Fibroblast of lung (primary cell): ENCODE data around the gene EXOC6B.

Experiments used
- CTCF ChIP-seq, 2 donors: IDR thresholded peaks in 1 of 2; conservative IDR thresholded peaks in 1 of 2; 1 replicate in 1 of 2; 2 replicates in 1 of 2; pipeline ENCODE4 v1.5.1; 2011 to 2012; ENCODE audit warnings: low read length in 2 of 2, control low read depth in 1 of 2, inconsistent platforms in 1 of 2, low read depth in 1 of 2, mild to moderate bottlenecking in 1 of 2
- EZH2 ChIP-seq: IDR thresholded peaks from 2 replicates; pipeline ENCODE4 v1.5.1; 2012; ENCODE audit warnings: low read length, control low read depth, mild to moderate bottlenecking; ENCODE audit errors: missing control alignments

GRCh38 chr2:72414137-72414760, 411.6 kb downstream of the EXOC6B start:
- TF ChIP-seq CTCF (conservative IDR thresholded peaks at IDR 0.05 in 1 of 2, IDR thresholded peaks at IDR 0.05 in 1 of 2; ENCODE audit: low read depth in 1 of 2, low read length in 2 of 2) = no peak
- TF ChIP-seq EZH2 = no peak
